Suppressor macrophage (primary cell): Measurements from ENCODE around the gene HOXD8.

Experiments used
- DNase-seq, 4 experiments: peaks; one replicate each; pipeline ENCODE4 v3.0.0-alpha.2; 2020 to 2022

Gene HOXD8

DNA sequence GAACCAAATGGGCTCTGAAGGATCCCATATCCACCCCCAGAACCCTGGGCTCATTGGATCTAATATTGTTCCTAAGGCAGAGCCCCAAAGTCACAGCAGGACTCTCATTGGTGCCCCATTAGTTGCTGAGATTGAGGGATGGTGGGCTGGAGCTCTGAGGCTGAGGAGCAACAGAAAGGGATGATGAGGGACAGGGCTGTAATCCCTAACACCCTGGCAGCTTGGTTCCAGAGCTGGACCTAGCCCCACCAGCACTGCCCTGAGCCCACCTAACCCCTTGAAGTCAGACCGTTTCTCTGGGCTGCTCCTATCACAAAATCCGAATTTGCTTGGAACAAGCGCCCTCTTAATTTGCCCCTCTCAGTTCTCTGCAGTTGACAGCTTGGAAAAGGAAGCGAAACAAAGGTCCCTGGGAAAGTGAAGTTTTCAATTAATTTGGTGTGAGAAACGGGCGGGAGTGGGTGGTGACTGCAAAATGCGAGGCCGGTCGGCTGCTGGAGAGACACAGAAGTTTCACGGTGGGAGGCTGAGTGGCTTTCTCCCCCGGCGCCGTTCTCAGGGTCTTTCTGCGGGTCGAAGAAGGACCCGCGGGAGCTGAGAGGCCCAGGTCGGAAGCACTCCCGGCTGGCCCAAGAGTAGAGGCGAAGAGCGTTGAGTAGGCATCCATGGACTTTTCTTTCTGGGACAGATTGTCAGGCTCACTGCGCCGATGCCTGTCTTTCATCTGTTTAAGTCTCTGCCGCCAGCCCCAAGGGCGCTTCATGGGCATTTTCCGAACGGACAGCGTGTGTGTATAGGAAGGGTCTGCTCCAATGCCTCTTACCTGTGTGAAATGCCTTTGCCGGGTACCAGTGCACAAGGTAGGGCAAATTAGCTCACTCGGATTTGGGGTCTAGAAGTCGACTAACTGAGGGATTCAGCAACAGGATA, 37.9 kb upstream of the HOXD8 start:
- DNase-seq: no peak

DNA sequence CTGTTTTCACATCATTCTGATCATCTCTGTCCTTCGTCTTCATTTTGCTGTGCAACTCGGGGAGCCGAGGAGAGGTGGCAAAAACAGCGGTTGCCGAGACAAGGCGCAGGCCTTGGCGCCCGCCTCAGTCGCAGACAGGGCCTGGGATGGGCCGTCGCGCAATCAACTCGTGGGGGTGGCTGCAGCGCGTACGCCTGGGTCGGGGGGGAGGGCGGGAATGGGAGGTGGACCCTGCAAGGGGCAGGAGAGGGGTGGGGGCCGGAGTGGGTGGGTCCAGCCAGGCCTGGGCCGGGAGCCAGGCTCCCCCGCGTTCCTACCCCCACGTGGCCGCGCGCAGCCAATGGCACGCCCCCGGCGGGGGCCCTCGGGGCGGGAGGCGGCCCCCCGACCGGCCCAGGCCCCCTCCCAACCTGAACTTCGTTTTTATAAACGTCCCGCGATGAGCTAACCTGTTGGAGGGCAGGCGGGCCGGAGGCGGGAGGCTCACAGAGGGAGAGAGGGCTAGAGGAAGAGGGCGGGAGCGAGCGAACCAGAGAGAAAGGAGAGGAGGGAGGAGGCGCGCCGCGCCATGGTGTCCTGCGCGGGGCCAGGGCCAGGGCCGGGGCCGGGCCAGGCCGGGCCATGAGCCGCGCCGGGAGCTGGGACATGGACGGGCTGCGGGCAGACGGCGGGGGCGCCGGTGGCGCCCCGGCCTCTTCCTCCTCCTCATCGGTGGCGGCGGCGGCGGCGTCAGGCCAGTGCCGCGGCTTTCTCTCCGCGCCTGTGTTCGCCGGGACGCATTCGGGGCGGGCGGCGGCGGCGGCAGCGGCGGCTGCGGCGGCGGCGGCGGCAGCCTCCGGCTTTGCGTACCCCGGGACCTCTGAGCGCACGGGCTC, 37.0 kb upstream of the HOXD8 start, which contains the start of gene HOXD13:
TSS of gene HOXD13 (plus strand) at position 452 of the 875 bp plus-strand sequence. CDS start at position 622, 170 bp downstream.
- DNase-seq: no peak

DNA sequence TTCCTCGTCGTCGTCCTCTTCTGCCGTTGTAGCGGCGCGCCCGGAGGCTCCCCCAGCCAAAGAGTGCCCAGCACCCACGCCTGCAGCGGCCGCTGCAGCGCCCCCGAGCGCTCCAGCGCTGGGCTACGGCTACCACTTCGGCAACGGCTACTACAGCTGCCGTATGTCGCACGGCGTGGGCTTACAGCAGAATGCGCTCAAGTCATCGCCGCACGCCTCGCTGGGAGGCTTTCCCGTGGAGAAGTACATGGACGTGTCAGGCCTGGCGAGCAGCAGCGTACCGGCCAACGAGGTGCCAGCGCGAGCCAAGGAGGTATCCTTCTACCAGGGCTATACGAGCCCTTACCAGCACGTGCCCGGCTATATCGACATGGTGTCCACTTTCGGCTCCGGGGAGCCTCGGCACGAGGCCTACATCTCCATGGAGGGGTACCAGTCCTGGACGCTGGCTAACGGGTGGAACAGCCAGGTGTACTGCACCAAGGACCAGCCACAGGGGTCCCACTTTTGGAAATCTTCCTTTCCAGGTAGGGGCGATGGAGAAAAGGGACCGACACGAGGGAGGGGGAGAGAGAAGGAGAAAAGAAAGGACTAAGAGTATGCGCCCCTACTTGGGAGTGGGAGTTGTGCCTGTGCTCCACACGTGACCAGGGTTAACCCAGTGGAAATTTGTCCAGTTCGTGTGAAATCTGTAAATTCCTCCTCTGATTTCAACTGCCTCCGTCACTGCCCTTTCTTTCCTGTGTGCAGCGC, 36.2 kb upstream of the HOXD8 start:
- peak in 1 of 4 experiments; percentile 33 for DNase-seq

DNA sequence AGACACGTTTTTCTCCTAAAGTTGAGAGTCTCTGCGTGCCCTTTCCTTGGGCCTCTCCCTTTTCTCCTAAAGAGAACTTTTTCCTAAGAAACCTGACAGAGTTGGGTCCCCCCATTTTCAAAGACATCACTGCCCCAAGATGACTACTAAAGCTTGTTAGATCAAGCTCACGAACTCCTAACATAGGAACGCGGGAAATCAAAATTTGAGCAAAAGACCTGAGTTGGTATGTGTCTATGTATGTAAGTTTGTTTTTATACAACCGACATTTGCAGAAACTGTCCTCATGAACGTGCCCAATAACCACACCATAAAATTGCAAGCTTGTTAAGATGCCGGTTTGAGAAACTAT, 35.6 kb upstream of the HOXD8 start:
- DNase-seq: no peak

DNA sequence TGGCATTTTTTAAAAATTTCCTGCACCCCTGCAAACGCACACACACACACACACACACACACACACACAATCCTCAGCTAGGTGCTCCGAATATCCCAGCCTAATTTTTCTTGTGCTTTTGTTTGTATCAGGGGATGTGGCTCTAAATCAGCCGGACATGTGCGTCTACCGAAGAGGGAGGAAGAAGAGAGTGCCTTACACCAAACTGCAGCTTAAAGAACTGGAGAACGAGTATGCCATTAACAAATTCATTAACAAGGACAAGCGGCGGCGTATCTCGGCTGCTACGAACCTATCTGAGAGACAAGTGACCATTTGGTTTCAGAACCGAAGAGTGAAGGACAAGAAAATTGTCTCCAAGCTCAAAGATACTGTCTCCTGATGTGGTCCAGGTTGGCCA, 35.2 kb upstream of the HOXD8 start:
- no peak for DNase-seq

DNA sequence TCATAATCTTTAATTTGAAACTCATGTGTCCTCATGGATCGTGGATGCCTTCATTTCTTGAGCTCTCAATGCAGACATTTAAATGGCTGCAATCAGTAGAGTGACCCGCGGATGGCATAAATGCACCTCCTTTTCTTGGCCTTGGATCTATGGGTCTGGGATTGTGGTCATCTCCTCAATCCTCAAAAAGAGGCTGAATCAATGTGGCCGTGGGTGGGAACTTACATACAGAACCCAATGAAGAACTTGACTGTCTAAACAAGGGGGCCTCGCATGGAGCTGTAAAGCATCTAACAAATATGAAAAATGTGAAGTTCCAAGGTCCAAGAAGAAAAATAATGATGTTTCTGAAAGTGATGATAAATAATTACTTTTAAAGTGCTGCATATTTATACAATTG, 34.1 kb upstream of the HOXD8 start:
- DNase-seq: no peak

DNA sequence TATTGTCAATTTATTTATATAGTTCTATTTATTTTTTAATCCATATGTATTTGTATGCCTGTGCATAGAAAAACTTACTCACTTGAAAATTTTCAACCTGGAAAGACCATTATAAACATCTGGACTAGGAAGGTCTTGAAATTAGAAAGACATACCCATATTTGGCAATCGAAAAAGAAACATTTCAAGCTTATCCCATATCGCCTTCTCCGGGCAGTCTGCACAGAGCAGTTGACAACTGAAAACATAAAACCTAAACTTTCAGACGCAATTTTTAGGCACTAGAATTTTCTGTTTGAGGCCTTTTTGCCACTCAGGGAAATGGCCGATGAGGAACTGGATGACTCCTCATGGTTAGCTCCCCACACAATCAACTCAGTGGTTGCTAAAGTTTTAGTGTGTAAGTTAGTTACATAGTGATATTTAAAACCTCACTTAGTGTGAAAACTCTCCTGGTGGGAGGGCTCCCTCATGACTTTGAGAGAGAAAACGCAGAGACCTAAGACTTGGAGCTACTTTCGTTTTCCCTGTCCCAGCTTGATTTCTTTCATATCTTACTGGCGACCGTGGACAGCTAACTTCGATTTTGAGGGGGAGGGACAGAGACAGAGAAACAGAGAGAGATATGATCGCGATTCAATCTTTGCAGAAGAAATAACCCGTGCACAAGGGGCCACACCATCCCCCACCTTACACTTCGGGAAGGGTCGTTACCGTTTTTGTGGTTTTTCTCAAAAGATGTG, 33.1 kb upstream of the HOXD8 start:
- DNase-seq: peak in 2 of 4 experiments; percentile 13 to 25

DNA sequence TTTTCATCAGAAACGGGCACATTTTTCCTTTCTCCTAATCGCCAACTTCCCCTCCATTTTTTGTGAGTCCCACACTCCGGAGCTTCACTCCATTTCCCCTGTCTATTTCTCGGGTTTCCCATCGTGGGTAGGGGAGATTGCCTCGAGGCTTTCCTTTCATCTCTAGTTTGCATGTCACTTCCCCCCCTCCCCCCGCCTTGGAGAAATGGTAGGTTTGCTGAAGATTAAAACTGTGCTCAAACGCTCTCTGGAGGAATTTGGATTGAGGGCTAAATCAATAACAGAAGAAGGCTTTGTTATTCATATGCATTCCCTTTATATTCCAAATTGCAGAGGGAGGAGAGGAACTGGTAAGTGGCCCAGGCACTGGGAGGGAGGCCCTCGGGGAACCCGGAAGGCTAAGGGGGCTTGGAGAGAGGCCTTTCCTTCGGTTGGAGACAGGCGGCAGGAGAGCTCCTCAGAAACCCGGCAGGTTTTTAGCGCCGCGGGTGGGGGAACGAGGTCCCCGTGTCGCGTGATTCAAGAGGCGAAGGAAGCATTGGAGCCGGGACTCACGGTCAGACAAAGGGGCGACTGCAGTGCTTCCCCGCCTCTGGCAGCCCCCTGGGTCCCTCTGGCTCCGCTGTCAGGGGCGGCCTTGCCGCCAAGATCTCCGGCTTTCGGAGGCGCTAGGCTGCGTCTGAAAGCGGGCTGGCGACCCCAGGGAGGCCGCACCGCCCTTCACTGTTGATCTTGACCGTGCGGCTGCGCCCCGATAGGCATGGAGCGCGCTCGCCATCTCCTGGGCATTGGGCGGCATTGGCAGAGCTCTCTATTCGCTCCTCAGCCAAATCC, 32.3 kb upstream of the HOXD8 start:
- DNase-seq: peak; percentile 64 to 82 (median 74)

DNA sequence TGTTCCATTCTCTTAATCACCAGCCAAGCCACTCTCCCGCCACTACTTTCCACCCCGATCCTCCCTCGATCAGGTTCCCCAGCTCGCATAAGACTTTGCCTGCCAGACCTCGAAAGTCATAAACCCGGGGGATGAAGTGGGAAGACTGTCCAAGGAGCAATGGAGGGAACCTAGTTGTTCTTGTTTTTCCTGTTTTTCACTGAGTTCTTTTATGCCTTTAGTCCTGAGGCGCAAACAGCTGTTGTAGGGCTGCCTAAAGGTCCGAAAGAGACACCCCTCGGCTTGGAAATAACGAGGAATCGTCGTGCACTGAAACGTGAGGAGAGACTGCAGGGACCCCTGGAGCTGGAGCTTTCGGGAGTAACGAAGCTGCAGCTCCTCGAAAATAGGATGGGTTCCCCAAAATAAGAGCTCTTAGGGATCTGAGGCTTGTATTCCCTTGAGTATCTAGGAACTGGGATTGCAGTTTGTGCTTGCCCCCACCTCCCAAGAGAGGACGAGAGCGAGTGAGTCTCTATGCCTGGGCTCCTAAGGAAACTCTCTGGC, 31.6 kb upstream of the HOXD8 start:
- DNase-seq: no peak

DNA sequence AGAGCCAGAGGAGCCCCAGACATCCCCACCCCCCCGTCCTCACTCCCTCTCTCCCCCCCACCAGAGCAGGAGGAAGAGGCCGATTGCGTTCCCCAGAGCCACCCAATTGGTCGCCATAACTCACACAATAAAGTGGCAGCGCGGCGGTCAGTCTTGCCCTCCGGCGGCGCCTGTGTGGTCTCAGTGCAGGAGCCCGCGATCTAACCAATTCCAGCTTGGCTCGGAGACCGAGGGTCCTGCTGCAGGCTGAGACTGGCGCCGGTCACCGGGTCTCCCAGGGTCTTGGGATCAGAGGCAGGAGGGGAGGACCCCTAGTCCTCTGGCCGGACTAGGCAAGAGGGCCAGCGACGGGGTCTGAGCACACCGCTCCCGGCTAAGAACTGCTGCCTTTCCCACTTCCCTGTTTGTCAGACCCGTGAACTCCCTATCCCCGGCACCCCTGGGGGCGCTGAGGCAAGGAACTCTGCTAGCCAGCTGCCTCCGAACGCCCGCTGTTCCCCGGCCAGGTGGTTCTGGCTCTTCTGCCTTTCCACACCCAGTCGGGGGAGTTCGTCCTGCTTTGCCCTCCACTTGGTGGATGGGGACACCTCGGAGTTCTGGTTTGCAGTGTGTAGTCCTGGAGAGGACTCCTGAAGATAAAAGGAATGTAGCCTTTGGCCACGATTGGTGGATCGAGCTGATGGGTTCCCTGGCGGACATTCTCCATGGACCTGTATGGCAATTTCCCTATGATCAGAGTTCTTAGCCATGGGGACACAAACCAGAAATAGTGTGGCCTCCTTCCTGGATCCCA, 30.9 kb upstream of the HOXD8 start:
- DNase-seq: no peak

DNA sequence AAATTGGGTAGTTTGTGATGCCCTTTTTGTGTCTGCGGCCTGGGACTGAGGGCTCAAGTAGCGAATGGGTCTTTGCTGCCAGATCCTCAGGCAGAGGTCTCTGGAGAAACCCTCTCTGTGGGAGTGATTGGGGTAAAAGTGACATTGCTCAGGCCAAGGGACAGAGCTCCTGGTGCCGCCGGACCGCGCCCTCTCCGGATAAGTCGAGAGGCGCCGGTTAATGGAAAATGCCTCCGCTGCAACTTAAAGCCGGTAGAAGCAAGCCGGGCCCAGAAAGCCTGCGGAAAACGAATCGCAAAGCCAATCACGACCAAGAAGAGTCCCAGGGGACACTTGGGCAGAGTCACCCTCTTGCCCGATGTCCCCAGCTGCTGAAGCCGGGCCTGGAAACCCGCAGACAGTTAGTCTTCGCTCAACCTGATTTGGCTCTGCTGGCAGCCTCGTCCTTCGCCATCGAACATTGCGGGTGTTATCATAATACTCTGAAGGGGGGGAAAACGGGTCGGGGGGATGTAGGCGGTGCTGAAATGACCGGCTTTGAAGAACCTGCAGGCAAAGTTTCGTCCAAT, 30.3 kb upstream of the HOXD8 start:
- DNase-seq: no peak

DNA sequence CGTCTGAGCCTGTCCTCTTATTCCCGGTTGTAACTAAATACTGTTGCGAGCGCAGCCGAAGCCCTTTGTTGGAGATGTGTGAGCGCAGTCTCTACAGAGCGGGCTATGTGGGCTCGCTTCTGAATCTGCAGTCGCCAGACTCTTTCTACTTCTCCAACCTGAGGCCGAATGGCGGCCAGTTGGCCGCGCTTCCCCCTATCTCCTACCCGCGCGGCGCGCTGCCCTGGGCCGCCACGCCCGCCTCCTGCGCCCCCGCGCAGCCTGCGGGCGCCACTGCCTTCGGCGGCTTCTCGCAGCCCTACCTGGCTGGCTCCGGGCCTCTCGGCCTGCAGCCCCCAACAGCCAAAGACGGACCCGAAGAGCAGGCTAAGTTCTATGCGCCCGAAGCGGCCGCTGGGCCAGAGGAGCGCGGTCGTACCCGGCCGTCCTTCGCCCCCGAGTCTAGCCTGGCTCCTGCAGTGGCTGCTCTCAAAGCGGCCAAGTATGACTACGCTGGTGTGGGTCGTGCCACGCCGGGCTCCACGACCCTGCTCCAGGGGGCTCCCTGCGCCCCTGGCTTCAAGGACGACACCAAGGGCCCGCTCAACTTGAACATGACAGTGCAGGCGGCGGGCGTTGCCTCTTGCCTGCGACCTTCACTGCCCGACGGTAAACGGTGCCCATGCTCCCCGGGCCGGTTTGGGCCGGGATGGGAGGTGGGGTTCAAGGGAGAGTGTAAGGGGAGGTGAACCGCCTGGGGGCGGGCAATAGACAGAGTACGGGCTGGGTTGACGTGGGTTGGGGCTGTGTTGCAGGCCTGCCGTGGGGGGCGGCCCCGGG, 29.6 kb upstream of the HOXD8 start, which contains the start of gene HOXD12:
TSS of gene HOXD12 (plus strand) at position 68 of the 819 bp plus-strand sequence. CDS start at position 75, 7 bp downstream.
- DNase-seq: no peak

DNA sequence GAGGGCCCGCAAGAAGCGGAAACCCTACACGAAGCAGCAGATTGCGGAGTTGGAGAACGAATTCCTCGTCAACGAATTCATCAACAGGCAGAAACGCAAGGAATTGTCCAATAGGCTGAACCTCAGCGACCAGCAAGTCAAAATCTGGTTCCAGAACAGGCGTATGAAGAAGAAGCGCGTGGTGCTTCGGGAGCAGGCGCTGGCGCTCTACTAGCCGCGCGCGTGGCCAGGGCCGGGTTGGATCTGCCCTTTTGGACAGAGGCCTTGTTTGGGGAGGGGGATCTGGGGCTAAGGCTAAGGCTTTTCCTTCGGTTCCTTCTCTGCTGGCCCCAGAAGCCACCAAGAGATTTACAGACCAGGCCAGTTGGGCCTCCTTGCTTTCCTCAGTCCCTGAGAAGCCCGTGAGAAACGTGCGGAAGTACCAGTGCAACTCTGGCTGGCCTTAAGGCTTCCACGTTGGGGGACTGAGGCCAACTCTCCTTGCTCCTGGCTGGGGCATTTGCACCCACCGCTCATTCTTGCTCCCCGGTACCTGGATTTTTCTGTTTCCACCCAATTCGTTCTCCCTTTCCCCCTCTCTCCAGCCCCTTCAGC, 28.9 kb upstream of the HOXD8 start:
- DNase-seq: no peak

DNA sequence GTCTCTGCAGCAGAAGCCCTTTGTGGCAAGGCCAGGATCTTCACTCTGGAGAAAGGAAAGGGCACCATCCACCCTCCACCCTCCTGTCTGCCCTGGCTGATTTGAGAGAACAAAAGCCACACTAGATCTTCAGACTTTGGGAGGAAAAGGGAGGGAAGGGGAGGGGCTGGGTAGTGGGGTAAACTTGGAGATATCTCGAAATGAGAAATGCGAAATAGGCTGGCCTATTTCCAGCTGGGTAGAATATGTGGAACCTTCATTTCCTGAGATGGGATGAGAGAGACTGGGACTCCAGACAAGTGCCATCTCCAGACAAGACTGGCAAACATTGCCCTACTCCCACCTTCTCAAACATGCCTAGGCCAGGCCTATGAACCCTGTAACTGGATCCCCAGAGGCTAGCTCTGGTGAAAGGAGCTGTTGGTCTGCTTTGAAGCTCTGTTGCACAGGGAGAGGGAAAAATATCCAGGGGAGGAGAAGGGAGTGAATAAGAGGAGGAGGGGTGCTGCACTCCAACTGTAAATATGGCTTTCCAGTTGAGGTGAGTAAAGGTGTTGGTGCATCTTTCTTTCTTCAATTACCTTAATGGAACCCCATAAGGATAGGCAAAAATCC, 28.2 kb upstream of the HOXD8 start:
- DNase-seq: no peak

DNA sequence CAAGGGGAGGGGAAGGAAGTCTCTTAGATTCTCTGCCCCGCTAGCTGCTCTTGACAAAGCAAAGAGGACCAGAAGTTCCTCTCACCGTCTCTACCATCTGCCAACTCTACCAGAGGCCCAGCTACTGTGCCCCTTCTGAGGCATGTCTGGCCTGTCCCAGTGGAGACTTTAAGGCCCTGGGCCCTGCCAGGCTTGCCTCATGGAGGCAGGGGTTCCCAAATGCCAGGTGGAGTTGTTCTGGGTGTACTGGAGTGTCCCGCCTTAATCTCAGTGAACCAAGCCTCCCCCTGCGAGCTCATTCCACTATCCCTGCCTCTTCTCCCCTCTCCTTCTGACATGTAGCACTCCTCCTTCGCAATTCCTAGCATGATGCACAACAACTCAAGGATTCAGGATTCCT, 27.7 kb upstream of the HOXD8 start:
- no peak for DNase-seq

DNA sequence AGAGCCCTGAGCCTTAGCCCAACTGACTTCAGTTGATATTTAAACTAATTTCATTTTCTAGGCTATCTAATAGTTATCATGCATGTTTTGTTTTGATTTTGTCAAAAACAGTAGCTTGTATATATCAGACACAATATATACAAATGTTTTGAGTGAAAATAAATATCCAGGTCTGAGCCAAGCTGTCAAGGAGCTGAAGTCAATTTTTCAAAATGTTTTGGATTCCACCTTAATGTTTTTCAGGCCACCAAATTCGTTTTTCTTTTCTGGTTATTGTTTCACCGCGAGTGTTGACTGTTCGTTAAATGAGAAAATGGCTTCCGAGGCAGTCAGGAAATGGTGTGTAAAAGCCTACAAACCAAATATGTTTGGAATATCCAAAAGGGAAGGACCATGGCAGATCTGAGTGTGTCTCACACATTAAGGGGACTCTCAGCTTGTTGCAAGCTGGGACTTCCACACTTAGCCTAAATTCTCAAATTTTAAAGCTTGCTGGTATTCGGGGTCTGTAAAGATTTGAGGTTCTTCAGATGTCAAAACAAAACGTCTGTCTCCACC, 27.1 kb upstream of the HOXD8 start:
- no peak for DNase-seq

DNA sequence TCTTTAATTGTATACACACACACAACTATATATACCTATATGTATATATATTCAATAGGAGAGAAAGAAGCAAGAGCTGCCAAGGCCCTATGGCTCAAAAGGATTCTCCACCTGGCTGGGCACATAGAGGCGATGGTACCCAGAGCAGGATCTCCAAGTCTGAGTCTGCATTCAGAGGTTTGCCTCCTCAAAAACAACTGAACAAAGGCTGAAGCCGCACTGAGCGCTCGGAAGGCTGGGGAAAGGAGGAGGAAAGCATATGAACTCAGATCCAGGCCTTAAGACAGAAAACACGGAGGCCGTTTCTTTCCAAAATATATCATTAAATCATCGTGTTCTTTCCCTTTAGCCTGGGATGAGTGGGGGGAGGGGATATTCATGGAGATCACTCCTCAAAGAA, 26.3 kb upstream of the HOXD8 start:
- DNase-seq: no peak
